Lung (tissue), 12 donors: Measurements from ENCODE around the gene MYH11. TPM values are rescaled to one million over a fixed set of nuclear protein-coding genes. Genes with fewer than 3 reads are reported as not detected.

ENCODE experiments used
- ATAC-seq: fragments of 200-7000 bp; cut with Tn5 transposase; one replicate; pipeline ENCODE4 v1.9.1; 2020; ENCODE audit warnings: moderate number of reproducible peaks; ENCODE audit not compliant: insufficient read depth, low FRiP score
- DNase-seq, 3 donors: peaks; one replicate each; pipeline ENCODE4 v3.0.0-alpha.2; 2013 to 2017
- H3K27ac ChIP-seq, 2 donors: one replicate each; pipeline ENCODE4 v1.5.1; 2013; ENCODE audit warnings: mild to moderate bottlenecking in 2 of 2, moderate library complexity in 2 of 2, control low read depth in 1 of 2, inconsistent platforms in 1 of 2, low read depth in 1 of 2, low read length in 1 of 2
- H3K27me3 ChIP-seq, 3 donors: one replicate each; pipeline ENCODE4 v1.5.1; 2013; ENCODE audit warnings: low read length in 2 of 3; ENCODE audit not compliant: control insufficient read depth in 3 of 3, insufficient read depth in 3 of 3
- H3K36me3 ChIP-seq, 4 donors: one replicate each; pipeline ENCODE4 v1.5.1; 2013; ENCODE audit warnings: low read length in 4 of 4, mild to moderate bottlenecking in 1 of 4, moderate library complexity in 1 of 4; ENCODE audit not compliant: control insufficient read depth in 4 of 4, insufficient read depth in 4 of 4
- H3K4me1 ChIP-seq, 5 donors: one replicate each; pipeline ENCODE4 v1.5.1; 2013; ENCODE audit warnings: low read length in 5 of 5, mild to moderate bottlenecking in 2 of 5, moderate library complexity in 1 of 5; ENCODE audit not compliant: control insufficient read depth in 5 of 5, insufficient read depth in 5 of 5
- H3K4me3 ChIP-seq: one replicate; pipeline ENCODE4 v1.5.1; 2013; ENCODE audit warnings: mild to moderate bottlenecking, control low read depth, moderate library complexity
- H3K9ac ChIP-seq, 2 donors: one replicate each; pipeline ENCODE4 v1.5.1; 2013; ENCODE audit warnings: low read length in 2 of 2, control low read depth in 1 of 2; ENCODE audit not compliant: insufficient read depth in 1 of 2
- H3K9me3 ChIP-seq, 4 donors: one replicate each; pipeline ENCODE4 v1.5.1; 2013; ENCODE audit warnings: low read length in 3 of 4, mild to moderate bottlenecking in 1 of 4, moderate library complexity in 1 of 4; ENCODE audit not compliant: control insufficient read depth in 4 of 4, insufficient read depth in 3 of 4
- WGBS, 2 donors: extraction: QIAGEN DNeasy Blood & Tissue Kit; methylation state at CpG; one replicate each; pipeline ENCODE4 v1.1.7; 2013; 5-methylcytosine and 5-hydroxymethylcytosine counted together
- polyA plus RNA-seq, 2 donors: library from polyadenylated mRNA; stranded (reverse); fragments of 200-250 nt; gene quantifications; one replicate each; pipeline ENCODE4 v1.2.1, GENCODE V29; 2013
- total RNA-seq, 2 donors: library from RNA; depleted of rRNA in 1 of 2; stranded (reverse); fragments of >200 nt in 1 of 2; gene quantifications; one replicate each; pipeline ENCODE4 v1.2.1, GENCODE V29; 2014 to 2021
- TF ChIP-seq, protein P1 (sequence below): IDR thresholded peaks from 2 replicates; pipeline ENCODE4 v1.5.1; 2012; ENCODE audit warnings: mild to moderate bottlenecking; ENCODE audit errors: control extremely low read depth, extremely low read depth
- donor health status: control.
- donor health status: control.
- donor health status: Bipolar disorder and iron deficiency.
- donor health status: healthy.
- donor health status: DM: yes; HTN: yes; CAD: no.

Gene MYH11
- total and polyA plus RNA-seq, 4 donors: 25.7 to 146 (median 55.0) TPM

DNA sequence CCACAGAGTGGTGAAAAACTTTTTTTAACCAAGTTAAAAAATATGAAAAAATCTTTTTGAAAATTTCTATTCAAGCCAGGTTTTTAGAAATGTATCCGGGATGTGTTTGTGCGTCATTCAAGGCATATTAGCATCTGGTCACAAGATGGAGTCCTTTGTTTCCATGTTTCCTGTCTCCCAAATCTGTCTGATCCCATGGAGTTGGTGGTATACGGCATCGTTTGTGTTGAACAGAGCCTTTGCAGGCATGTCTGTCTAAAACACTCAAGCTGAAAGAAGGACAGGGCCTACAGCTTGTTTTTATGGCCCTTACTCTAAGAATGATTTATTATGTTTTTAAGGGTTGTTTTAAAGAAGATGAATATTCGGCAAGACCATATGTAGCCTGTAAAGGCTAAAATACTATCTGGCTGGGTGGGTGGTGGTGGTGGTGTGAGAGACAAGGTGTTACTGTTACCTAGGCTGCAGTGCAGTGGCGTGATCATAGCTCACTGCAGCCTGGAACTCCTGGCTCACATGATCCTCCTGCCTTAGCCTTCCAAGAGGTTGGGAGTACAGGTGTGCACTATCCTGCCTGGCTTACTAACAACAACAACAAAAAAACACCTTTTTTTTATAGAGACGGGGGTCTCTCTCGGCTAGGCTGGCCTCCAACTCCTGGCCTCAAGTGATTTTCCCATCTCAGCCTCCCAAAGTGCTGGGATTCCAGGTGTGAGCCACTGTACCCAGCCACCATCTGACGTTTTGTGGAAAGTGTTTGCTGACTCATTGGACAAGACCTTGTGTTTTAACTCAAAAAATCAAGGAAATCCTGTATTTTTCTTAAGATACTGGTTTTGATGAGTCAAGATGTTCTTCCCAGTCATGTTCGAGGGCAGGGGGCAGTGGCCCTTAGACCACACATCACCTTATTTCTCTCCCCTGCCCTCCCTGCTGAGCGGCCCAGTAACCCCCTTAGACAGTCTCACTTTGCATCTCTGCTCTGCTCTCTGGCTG is 154.6 kb downstream of the MYH11 start:
- TF ChIP-seq, protein P1, sequence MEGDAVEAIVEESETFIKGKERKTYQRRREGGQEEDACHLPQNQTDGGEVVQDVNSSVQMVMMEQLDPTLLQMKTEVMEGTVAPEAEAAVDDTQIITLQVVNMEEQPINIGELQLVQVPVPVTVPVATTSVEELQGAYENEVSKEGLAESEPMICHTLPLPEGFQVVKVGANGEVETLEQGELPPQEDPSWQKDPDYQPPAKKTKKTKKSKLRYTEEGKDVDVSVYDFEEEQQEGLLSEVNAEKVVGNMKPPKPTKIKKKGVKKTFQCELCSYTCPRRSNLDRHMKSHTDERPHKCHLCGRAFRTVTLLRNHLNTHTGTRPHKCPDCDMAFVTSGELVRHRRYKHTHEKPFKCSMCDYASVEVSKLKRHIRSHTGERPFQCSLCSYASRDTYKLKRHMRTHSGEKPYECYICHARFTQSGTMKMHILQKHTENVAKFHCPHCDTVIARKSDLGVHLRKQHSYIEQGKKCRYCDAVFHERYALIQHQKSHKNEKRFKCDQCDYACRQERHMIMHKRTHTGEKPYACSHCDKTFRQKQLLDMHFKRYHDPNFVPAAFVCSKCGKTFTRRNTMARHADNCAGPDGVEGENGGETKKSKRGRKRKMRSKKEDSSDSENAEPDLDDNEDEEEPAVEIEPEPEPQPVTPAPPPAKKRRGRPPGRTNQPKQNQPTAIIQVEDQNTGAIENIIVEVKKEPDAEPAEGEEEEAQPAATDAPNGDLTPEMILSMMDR: no peak
- H3K9me3 ChIP-seq: no peaks in the 10 kb centered on the region
- H3K36me3 ChIP-seq: peaks cover 19 to 39% (median 24%) of the 10 kb centered on the region in 4 donors
- H3K4me1 ChIP-seq: no peaks in the 10 kb centered on the region
- 82 to 85% methylated on average over 11 of the region's 11 CpGs for WGBS, 2 donors
- no peak for DNase-seq
- H3K27ac ChIP-seq: peak overlapping the region in 1 of 2 donors; percentile 11
- H3K4me3 ChIP-seq: no peak overlapping the region
- no peak for ATAC-seq
- H3K9ac ChIP-seq: no peak overlapping the region
- no peaks in the 10 kb centered on the region for H3K27me3 ChIP-seq

DNA sequence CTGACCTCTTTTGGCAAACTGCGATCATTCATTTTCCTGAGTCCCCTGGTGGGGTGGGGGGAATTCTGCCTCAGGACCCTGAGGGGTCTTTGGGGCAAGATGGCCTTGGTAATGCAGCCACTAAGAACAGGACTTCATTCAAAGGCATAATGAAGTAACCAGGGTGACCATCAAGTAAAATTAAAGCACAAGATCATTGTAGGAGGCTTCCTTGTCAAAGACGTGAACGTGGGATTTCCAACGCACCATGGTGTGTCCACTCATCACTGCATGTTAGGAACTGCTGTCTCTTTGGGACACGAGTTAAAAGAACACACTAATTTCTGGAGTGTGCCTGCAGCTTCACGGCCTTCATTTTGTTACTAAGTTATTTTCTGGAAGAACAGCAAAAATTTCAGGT is 155.5 kb downstream of the MYH11 start:
- TF ChIP-seq, protein P1: no peak
- no peak overlapping the region for H3K27ac ChIP-seq
- no peak overlapping the region for H3K9ac ChIP-seq
- DNase-seq (no peak), ATAC-seq (no peak)
- no peaks in the 10 kb centered on the region for H3K4me1 ChIP-seq
- WGBS, 2 donors: 91% methylated on average over 6 of the region's 6 CpGs
- H3K27me3 ChIP-seq: no peaks in the 10 kb centered on the region
- H3K4me3 ChIP-seq: no peak overlapping the region
- H3K36me3 ChIP-seq: peaks cover 28 to 48% (median 33%) of the 10 kb centered on the region in 4 donors
- H3K9me3 ChIP-seq: no peaks in the 10 kb centered on the region

DNA sequence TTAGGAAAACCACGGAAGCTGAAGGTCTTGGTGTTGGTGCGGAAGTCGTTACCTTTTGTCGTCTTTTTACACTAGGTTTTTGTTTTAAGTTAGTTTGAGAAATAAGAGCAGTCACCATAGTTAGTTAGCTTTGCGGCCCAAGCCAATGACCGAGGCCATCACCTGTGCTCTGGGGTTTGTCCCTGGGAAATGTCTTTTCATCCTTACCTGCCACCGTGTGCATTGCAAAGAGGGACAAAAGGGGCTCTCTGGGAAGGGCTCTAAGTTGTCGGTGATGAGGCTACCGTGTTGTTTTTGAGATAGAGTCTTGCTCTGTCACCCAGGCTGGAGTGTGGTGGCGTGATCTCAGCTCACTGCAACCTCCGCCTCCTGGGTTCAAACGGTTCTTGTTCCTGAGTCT is 157.0 kb downstream of the MYH11 start:
- Histone ChIP-seq H3K36me3 (peaks cover 30 to 51% (median 36%) of the 10 kb centered on the region in 4 donors), H3K27me3 (no peaks in the 10 kb centered on the region), H3K9ac (no peak overlapping the region), H3K4me1 (no peaks in the 10 kb centered on the region), H3K4me3 (no peak overlapping the region), H3K9me3 (no peaks in the 10 kb centered on the region), H3K27ac (no peak overlapping the region)
- TF ChIP-seq, protein P1: no peak
- DNase-seq: no peak
- ATAC-seq: no peak
- 97 to 98% methylated on average over 12 of the region's 12 CpGs for WGBS, 2 donors
